ENCODE results near the gene RFLNA.

Gene RFLNA

DNA sequence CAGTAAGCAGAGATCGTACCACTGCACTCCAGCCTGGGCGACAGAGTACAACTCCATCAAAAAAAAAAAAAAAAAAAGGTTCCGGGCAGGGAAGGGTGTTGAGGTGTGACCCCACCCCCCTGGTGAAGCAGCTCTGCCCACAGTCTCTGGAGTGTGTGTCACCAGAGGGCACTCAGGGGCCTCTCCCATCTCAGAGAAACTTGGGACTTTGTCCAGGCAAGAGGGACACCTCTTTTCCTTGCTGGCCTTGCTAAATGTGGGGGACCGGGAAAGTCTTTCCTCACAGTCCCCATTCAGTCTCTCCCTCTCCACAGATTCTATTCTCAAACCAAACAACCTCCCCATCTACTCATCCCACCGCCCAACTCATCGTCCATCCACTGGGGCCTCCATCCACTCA, 43.6 kb downstream of the RFLNA start:
- TF ChIP-seq, protein P1, sequence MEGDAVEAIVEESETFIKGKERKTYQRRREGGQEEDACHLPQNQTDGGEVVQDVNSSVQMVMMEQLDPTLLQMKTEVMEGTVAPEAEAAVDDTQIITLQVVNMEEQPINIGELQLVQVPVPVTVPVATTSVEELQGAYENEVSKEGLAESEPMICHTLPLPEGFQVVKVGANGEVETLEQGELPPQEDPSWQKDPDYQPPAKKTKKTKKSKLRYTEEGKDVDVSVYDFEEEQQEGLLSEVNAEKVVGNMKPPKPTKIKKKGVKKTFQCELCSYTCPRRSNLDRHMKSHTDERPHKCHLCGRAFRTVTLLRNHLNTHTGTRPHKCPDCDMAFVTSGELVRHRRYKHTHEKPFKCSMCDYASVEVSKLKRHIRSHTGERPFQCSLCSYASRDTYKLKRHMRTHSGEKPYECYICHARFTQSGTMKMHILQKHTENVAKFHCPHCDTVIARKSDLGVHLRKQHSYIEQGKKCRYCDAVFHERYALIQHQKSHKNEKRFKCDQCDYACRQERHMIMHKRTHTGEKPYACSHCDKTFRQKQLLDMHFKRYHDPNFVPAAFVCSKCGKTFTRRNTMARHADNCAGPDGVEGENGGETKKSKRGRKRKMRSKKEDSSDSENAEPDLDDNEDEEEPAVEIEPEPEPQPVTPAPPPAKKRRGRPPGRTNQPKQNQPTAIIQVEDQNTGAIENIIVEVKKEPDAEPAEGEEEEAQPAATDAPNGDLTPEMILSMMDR (IDR thresholded peaks at IDR 0.05; ENCODE audit: control insufficient read depth, insufficient read depth, low read depth, low read length, missing control alignments): no peak

DNA sequence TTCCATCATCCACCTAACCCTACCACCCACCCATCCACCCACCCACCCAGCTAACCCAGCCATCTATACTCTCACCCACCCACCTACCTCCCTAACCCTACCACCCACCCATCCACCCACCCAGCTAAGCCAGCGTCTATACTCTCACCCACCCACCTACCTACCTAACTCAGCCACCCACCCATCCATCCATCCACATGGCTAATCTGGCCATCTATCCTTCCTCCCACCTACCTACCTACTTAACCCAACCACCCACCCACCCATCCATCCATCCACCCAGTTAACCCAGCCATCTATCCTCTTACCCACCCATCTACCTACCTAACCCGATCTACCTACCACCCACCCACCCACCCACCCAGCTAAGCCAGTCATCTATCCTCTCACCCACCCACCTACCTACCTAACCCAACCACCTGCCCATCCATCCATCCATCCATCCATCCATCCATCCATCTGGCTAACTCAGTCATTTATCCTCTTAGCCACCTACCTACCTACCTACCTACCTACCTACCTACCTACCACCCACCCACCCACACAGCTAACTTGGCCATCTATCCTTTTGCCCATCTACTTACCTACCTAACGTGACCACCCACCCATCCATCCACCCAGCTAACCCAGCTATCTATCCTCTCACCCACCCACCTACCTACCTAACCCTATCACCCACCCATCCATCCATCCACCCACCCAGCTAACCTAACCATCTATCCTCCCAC, 44.1 kb downstream of the RFLNA start:
- no peak for DNase-seq (ENCODE audit: low read depth)
- H3K4me3 ChIP-seq (ENCODE audit: control insufficient read depth, low read depth, low read length): no peak overlapping the region
- TF ChIP-seq, protein P1 (IDR thresholded peaks at IDR 0.05; ENCODE audit: control insufficient read depth, insufficient read depth, low read depth, low read length, missing control alignments): no peak

More for the DNA sequence above, 43.6 kb downstream of the RFLNA start:
- DNase-seq (ENCODE audit: low read depth): no peak
- no peak overlapping the region for H3K4me3 ChIP-seq (ENCODE audit: control insufficient read depth, low read depth, low read length)

DNA sequence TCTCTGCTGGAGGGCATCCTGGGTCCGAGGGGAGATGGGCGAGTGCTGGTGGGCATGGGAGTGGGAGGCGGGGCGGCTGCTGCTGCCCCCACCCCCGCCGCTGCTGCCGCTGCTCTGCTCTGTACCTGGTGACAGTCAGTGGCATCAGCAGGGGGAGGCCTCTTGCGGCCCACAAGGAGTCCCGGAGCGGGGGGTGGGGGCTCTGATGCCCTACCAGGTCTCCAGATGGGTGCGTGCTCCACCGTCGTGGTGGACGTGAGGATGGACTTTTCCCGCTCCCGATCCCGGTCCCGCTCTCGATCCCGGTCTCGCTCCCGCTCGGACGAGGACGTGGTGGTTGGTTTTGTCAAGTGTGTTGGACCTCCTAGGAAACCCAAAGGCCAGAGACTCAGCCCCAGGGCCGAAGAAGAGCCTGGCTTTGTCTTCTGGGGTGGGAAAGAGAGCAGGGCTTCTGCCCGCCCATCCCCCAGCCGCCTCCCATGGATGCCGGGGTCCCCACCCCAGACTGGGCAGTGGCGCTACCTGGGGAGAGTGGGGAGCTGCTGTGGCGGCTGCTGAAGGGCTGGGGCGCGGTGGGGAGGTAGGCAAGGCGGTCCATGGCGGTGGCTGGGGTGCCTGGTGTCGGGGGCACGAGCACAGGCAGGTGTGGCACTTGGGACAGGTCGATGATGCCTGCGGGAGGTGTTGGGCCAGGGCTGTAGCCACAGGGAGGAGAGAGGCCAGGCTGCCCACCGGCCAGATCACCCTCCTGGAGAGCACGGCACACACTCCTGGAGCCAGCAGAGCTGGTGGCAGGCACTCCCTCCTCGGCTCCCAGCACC, 45.4 kb downstream of the RFLNA start:
- DNase-seq (ENCODE audit: low read depth): no peak
- TF ChIP-seq, protein P1 (IDR thresholded peaks at IDR 0.05; ENCODE audit: control insufficient read depth, insufficient read depth, low read depth, low read length, missing control alignments): no peak
- H3K4me3 ChIP-seq (ENCODE audit: control insufficient read depth, low read depth, low read length): no peak overlapping the region

DNA sequence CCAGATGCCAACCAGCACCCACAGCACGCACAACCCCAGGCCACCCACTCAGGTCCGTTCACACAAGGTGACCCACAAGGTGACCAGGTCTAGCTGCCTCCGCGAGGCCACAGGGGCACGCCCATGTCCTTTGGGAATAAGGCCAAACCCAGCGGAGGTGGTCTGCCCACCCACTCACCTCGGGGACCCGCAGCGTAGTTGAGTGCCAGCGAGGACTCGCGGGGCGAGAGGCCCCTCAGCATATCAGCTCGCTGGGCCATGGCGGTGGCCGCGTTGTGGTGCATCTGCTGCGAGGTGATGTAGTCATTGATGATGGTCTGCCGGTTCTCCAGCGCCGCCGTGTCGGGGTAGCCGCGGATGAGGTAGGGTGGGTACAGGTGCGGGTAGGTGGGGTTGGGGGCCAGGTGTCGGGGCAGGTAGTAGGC, 46.8 kb downstream of the RFLNA start:
- DNase-seq (ENCODE audit: low read depth): no peak
- TF ChIP-seq, protein P1 (IDR thresholded peaks at IDR 0.05; ENCODE audit: control insufficient read depth, insufficient read depth, low read depth, low read length, missing control alignments): no peak
- no peak overlapping the region for H3K4me3 ChIP-seq (ENCODE audit: control insufficient read depth, low read depth, low read length)

DNA sequence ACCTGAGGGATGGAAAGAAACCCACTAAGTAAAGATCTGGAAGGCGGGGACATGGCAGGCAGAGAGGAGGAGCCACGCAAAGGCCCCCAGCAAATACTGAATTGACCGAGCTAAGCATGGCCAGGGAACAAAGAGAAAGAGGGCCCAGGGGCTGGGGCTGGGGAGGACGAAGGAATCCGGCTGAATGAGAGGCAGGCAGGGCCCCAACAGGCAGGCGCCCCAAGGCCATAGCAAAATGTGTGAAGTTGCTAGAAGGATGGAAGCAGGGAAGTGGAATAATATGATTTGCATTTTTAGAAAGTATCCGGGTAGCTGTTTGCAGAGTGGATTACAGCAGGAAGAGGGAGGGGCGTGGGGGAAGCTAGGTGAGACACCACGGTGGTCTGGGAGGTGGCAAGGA, 49.1 kb downstream of the RFLNA start:
- no peak for DNase-seq (ENCODE audit: low read depth)
- TF ChIP-seq, protein P1 (IDR thresholded peaks at IDR 0.05; ENCODE audit: control insufficient read depth, insufficient read depth, low read depth, low read length, missing control alignments): no peak
- no peak overlapping the region for H3K4me3 ChIP-seq (ENCODE audit: control insufficient read depth, low read depth, low read length)

DNA sequence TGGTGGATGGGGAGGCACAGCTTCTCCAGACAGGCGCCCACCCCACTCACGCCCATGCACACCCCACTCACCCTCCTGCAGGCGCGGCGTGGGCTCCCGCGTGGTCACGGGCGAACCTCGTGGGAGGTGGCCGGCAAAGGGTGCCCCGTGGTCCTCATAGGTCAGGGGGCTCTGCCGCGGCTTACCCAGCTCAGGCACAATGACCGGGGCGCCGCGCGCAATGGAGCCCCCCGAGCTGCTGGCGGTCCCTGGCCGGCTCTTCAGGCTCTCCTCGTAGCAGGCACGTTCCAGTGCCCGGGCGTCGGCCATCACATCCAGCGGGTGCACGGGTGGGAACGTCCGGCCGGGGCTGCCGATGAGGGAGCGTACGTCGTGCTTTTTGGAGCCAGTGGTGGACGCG, 49.6 kb downstream of the RFLNA start:
- TF ChIP-seq, protein P1 (IDR thresholded peaks at IDR 0.05; ENCODE audit: control insufficient read depth, insufficient read depth, low read depth, low read length, missing control alignments): no peak
- no peak overlapping the region for H3K4me3 ChIP-seq (ENCODE audit: control insufficient read depth, low read depth, low read length)
- no peak for DNase-seq (ENCODE audit: low read depth)

Measured in AG09309 (cell line).